Natural killer cell (primary cell): ENCODE data around the gene NTHL1. TPM values are rescaled to one million over a fixed set of nuclear protein-coding genes. Genes with fewer than 3 reads are reported as not detected.

Experiments used
- ATAC-seq, 3 donors: fragments of 150-1000 bp in 2 of 3; fragments of 200-7000 bp in 1 of 3; cut with Tn5 transposase; 1 replicate in 1 of 3; 2 replicates in 2 of 3; pipeline ENCODE4 v1.10.0; 2021; ENCODE audit warnings: mild to moderate bottlenecking in 2 of 3, moderate library complexity in 2 of 3
- DNase-seq, 2 donors: peaks; one replicate each; pipeline versions ENCODE4 v3.0.0 to v3.0.0-alpha.2; 2013 to 2021; ENCODE audit warnings: mixed read lengths in 1 of 2
- H3K27ac ChIP-seq: one replicate; pipeline ENCODE4 v1.5.1; 2013; ENCODE audit warnings: mild to moderate bottlenecking, low read length
- H3K27me3 ChIP-seq: one replicate; pipeline ENCODE4 v1.6.1; 2013; ENCODE audit warnings: low read length; ENCODE audit not compliant: control insufficient read depth, insufficient read depth
- H3K36me3 ChIP-seq: one replicate; pipeline ENCODE4 v1.6.1; 2013; ENCODE audit warnings: low read length; ENCODE audit not compliant: control insufficient read depth, insufficient read depth
- H3K4me1 ChIP-seq: one replicate; pipeline ENCODE4 v1.6.1; 2013; ENCODE audit warnings: low read length; ENCODE audit not compliant: control insufficient read depth, insufficient read depth
- H3K4me3 ChIP-seq: one replicate; pipeline ENCODE4 v1.5.1; 2013; ENCODE audit warnings: low read length
- H3K9me3 ChIP-seq: one replicate; pipeline ENCODE4 v1.6.1; 2013; ENCODE audit warnings: low read length; ENCODE audit not compliant: control insufficient read depth, insufficient read depth
- H3K27ac Mint-ChIP-seq, 2 donors: one replicate each; pipeline ENCODE4 v1.8.0; 2022; ENCODE audit warnings: mild to moderate bottlenecking in 2 of 2, mixed read lengths in 2 of 2, moderate library complexity in 1 of 2
- H3K27me3 Mint-ChIP-seq, 2 donors: one replicate each; pipeline ENCODE4 v1.8.0; 2022; ENCODE audit warnings: low read depth in 2 of 2, mixed read lengths in 2 of 2
- H3K36me3 Mint-ChIP-seq: one replicate; pipeline ENCODE4 v1.8.0; 2022; ENCODE audit warnings: mixed read lengths
- H3K4me1 Mint-ChIP-seq, 2 donors: one replicate each; pipeline ENCODE4 v1.8.0; 2022; ENCODE audit warnings: mixed read lengths in 2 of 2
- H3K4me3 Mint-ChIP-seq: one replicate; pipeline ENCODE4 v1.8.0; 2022; ENCODE audit warnings: mild to moderate bottlenecking, moderate library complexity, mixed read lengths
- H3K9me3 Mint-ChIP-seq, 2 donors: one replicate each; pipeline ENCODE4 v1.8.0; 2022; ENCODE audit warnings: mixed read lengths in 2 of 2
- WGBS: methylation state at CpG from one replicate; pipeline ENCODE4 v1.1.7; 2013; ENCODE audit warnings: missing lambda C conversion rate; ENCODE audit not compliant: insufficient coverage; 5-methylcytosine and 5-hydroxymethylcytosine counted together
- intact Hi-C: fragments of 100-400 bp; cut with micrococcal nuclease; formaldehyde crosslinking; loops from one replicate; pipeline ENCODE4 v1.14.2; 2022
- total RNA-seq, 4 donors: library from RNA; stranded (reverse); fragments of 120-200 nt in 1 of 4; gene quantifications; one replicate each; pipeline versions ENCODE4 v1.2.3 to v1.2.4, GENCODE V29; 2013 to 2022
- TF ChIP-seq, protein P1 (sequence below): fragments of 200-600 bp; IDR thresholded peaks from one replicate; pipeline ENCODE4 v1.8.0; 2022; ENCODE audit warnings: antibody characterized with exemption

NTHL1 gene
- total RNA-seq, 3 donors from 2014 or later (not counting 1 experiment from before 2014, with no cell fraction given), result 8.7 to 12.9 (median 9.7) TPM

DNA sequence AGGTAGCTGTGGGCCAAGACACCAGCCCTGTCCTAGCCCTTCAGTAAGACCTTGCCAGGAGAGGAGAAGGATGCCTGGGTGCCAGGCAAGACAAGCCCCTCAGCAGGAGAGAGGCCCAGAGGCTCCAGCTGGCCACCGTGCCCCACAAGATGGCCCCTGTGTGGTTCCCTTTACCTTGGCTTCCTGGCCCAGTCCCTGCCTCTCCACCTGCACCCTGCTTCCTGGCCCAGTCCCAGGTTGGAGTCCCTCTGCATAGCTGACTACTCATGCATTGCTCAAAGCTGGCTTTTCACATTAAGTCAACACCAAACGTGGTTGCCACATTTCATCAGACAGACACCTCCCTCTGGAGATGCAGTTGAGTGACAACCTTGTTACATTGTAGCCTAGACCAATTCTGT, 53.9 kb downstream of the NTHL1 start:
- ATAC-seq (no peak), DNase-seq (peak in 1 of 2 donors; percentile 58)
- Mint-ChIP-seq H3K27ac (peak overlapping the region; percentile 75 to 85), H3K4me3 (no peak overlapping the region), H3K36me3 (no peaks in the 10 kb centered on the region), H3K4me1 (peaks cover 0 to 30% of the 10 kb centered on the region in 2 donors), H3K9me3 (no peaks in the 10 kb centered on the region), H3K27me3 (no peaks in the 10 kb centered on the region)
- H3K4me3 ChIP-seq, result no peak overlapping the region
- TF ChIP-seq, protein P1, sequence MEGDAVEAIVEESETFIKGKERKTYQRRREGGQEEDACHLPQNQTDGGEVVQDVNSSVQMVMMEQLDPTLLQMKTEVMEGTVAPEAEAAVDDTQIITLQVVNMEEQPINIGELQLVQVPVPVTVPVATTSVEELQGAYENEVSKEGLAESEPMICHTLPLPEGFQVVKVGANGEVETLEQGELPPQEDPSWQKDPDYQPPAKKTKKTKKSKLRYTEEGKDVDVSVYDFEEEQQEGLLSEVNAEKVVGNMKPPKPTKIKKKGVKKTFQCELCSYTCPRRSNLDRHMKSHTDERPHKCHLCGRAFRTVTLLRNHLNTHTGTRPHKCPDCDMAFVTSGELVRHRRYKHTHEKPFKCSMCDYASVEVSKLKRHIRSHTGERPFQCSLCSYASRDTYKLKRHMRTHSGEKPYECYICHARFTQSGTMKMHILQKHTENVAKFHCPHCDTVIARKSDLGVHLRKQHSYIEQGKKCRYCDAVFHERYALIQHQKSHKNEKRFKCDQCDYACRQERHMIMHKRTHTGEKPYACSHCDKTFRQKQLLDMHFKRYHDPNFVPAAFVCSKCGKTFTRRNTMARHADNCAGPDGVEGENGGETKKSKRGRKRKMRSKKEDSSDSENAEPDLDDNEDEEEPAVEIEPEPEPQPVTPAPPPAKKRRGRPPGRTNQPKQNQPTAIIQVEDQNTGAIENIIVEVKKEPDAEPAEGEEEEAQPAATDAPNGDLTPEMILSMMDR, result no peak
- H3K27ac ChIP-seq, result peak overlapping the region; percentile 35
- intact Hi-C loops, result no loop called here
- H3K4me1 ChIP-seq, result peaks cover 36% of the 10 kb centered on the region
- H3K27me3 ChIP-seq, result peaks cover 2% of the 10 kb centered on the region
- H3K36me3 ChIP-seq, result peaks cover 11% of the 10 kb centered on the region
- H3K9me3 ChIP-seq, result no peaks in the 10 kb centered on the region
- 100% methylated on average over 1 of the region's 2 CpGs for WGBS

DNA sequence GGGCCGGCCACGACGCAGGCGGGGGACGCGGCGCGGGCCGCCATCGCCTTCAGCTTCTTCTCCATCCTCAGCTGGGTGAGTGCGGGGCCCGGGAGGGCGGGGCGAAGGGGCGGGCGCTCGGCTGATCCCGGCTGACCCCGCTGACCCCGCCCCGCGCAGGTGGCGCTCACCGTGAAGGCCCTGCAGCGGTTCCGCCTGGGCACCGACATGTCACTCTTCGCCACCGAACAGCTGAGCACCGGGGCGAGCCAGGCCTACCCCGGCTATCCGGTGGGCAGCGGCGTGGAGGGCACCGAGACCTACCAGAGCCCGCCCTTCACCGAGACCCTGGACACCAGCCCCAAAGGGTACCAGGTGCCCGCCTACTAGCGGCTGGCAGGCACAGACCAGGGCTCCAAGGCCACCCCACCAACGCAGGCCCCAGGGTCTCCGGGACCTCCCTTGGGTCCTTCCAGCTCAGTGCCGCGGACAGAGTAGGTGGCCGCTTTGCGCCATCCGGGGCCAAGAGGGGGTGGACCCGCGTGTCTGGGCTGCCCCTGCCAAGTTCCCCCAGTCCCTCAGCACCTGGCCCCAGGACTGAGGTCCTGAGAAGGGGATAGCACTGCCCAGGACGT, 54.8 kb downstream of the NTHL1 start:
- DNase-seq (peak in 1 of 2 donors; percentile 33), ATAC-seq (no peak)
- Mint-ChIP-seq H3K36me3 (no peaks in the 10 kb centered on the region), H3K27ac (peak overlapping the region; percentile 75 to 85), H3K4me1 (peaks cover 0 to 34% of the 10 kb centered on the region in 2 donors), H3K4me3 (no peak overlapping the region), H3K27me3 (peaks cover 0 to 2% of the 10 kb centered on the region in 2 donors), H3K9me3 (no peaks in the 10 kb centered on the region)
- Histone ChIP-seq H3K27ac (peak overlapping the region; percentile 35), H3K27me3 (peaks cover 2% of the 10 kb centered on the region), H3K9me3 (no peaks in the 10 kb centered on the region), H3K4me1 (peaks cover 36% of the 10 kb centered on the region), H3K36me3 (peaks cover 6% of the 10 kb centered on the region), H3K4me3 (no peak overlapping the region)
- TF ChIP-seq, protein P1, result no peak
- WGBS, result 59% methylated on average over 50 of the region's 50 CpGs
- intact Hi-C loops, result no loop called here

DNA sequence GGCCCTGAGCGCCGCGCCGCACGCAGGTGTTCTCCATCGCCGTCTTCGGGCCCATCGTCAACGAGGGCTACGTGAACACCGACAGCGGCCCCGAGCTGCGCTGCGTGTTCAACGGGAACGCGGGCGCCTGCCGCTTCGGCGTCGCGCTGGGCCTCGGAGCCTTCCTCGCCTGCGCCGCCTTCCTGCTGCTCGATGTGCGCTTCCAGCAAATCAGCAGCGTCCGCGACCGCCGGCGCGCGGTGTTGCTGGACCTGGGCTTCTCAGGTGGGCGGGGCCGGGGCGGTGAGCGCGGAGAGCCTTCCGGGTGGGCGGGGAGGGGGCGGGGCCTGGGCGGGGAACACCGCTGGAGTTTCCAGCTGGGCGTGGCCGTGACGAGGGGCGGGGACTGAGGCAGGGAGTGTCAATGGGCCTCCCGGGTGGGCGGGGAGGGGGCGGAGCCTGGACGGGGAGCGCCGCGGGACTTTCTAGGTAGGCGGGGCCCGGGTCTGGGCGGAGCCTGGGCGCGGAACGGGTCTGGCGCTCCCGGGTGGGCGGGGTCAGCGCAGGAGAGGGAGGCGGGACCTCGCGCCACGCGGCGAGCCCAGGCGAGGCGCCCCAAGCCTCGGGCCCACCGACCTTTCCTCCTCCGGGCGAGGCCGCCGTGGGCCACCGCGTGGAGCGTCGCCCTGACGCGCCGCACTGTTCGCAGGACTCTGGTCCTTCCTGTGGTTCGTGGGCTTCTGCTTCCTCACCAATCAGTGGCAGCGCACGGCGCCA, 55.5 kb downstream of the NTHL1 start:
- peaks cover 0 to 34% of the 10 kb centered on the region in 2 donors for H3K4me1 Mint-ChIP-seq
- TF ChIP-seq, protein P1, result no peak
- H3K36me3 Mint-ChIP-seq, result no peaks in the 10 kb centered on the region
- ATAC-seq, result peak; percentile 82 to 94 (median 83)
- Histone ChIP-seq H3K27me3 (peaks cover 2% of the 10 kb centered on the region), H3K9me3 (no peaks in the 10 kb centered on the region), H3K27ac (peak overlapping the region; percentile 72), H3K36me3 (peaks cover 4% of the 10 kb centered on the region), H3K4me1 (peaks cover 36% of the 10 kb centered on the region), H3K4me3 (peak overlapping the region; percentile 15)
- peaks cover 0 to 2% of the 10 kb centered on the region in 2 donors for H3K27me3 Mint-ChIP-seq
- no peaks in the 10 kb centered on the region for H3K9me3 Mint-ChIP-seq
- peak; percentile 95 to 99 for DNase-seq
- peak overlapping the region; percentile 84 for H3K4me3 Mint-ChIP-seq
- H3K27ac Mint-ChIP-seq, result peak overlapping the region; percentile 84
- intact Hi-C loops, result no loop called here
- WGBS, result 4% methylated on average over 96 of the region's 96 CpGs
